SU-DHL-6 (cell line): Measurements from ENCODE around the gene COP1.

Experiments
- H2AFZ ChIP-seq: fragments of 200-600 bp; sonication (generic); 2 replicates; pipeline ENCODE4 v1.6.1; 2014; ENCODE audit warnings: low read depth, mild to moderate bottlenecking, moderate library complexity, mixed read lengths, antibody characterized with exemption, low read length; ENCODE audit not compliant: severe bottlenecking
- H3F3A ChIP-seq: fragments of 200-600 bp; shearing (Covaris generic); 2 replicates; pipeline ENCODE4 v1.6.0; 2016; ENCODE audit warnings: antibody characterized with exemption, mild to moderate bottlenecking; ENCODE audit not compliant: insufficient read depth
- H3K27ac ChIP-seq: fragments of 200-600 bp; sonication (generic); 2 replicates; pipeline ENCODE4 v1.5.1; 2016; ENCODE audit warnings: low read depth, mild to moderate bottlenecking, low read length, moderate library complexity, mixed read lengths
- H3K27me3 ChIP-seq: fragments of 200-600 bp; sonication (generic), shearing (Covaris generic); 2 replicates; pipeline ENCODE4 v1.6.0; 2014; ENCODE audit warnings: mild to moderate bottlenecking, low read length
- H3K36me3 ChIP-seq: fragments of 200-600 bp; sonication (generic); 2 replicates; pipeline ENCODE4 v1.6.1; 2014; ENCODE audit warnings: mild to moderate bottlenecking, low read length, mixed read lengths
- H3K4me2 ChIP-seq: fragments of 300-600, 200-600 bp; shearing (Covaris generic), sonication (generic); 2 replicates; pipeline ENCODE4 v1.6.0; 2014; ENCODE audit warnings: low read length, low read depth, mild to moderate bottlenecking; ENCODE audit not compliant: poor library complexity, severe bottlenecking
- H3K4me3 ChIP-seq: fragments of 200-600 bp; sonication (generic); 2 replicates; pipeline ENCODE4 v1.5.1; 2014; ENCODE audit warnings: antibody characterized with exemption, low read length, mild to moderate bottlenecking, mixed read lengths; ENCODE audit not compliant: insufficient read depth, poor library complexity, severe bottlenecking
- H3K79me2 ChIP-seq: fragments of 200-600 bp; sonication (generic); 2 replicates; pipeline ENCODE4 v1.6.1; 2014; ENCODE audit warnings: mild to moderate bottlenecking, low read length, moderate library complexity; ENCODE audit not compliant: insufficient read depth
- H3K9ac ChIP-seq: fragments of 200-600 bp; sonication (generic); 2 replicates; pipeline ENCODE4 v1.7.0; 2014; ENCODE audit warnings: mild to moderate bottlenecking, low read length
- H3K9me2 ChIP-seq: fragments of 200-600 bp; sonication (generic); replicated peaks from 2 replicates; pipeline ENCODE4 v1.6.1; 2014; ENCODE audit warnings: low read length; ENCODE audit not compliant: insufficient read depth
- H3K9me3 ChIP-seq: fragments of 200-600 bp; sonication (generic); 2 replicates; pipeline ENCODE4 v1.6.1; 2014; ENCODE audit warnings: low read length, mixed read lengths; ENCODE audit not compliant: insufficient read depth
- H4K20me1 ChIP-seq: fragments of 200-600 bp; sonication (generic); 2 replicates; pipeline ENCODE4 v1.6.1; 2014; ENCODE audit warnings: low read depth, mild to moderate bottlenecking, antibody characterized with exemption, low read length, moderate library complexity, mixed read lengths
- CTCF ChIP-seq: fragments of 200-600 bp; sonication (generic); IDR thresholded peaks from one replicate; pipeline ENCODE4 v1.5.1; 2017; ENCODE audit warnings: antibody characterized with exemption, mild to moderate bottlenecking, low read length, moderate library complexity; ENCODE audit not compliant: insufficient read depth, poor library complexity, severe bottlenecking
- EZH2phosphoT487 ChIP-seq: fragments of 200-600 bp; sonication (generic), shearing (Covaris generic); conservative IDR thresholded peaks from 2 replicates; pipeline ENCODE4 v1.6.1; 2018; ENCODE audit warnings: mild to moderate bottlenecking, antibody characterized with exemption, low read length, moderate library complexity, mixed read lengths

COP1 gene

DNA sequence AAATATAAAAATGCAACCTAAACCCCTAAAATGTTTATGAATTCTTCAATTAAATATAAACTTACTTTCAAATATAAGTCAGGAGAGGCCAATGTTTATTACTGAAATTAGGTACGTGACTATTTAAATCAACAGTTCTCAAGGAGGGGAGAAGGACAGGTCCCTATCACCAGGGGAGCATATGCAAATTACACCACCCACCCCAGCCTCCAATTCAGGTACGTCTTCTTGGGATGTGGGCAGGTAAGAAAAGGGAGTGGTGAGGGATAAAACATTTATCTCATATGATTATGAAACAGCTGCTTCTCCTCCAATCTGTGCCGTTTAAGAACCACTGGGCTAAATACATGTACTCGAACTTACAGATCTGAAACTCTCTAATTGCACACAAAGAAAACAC lies 3.4 kb downstream of the COP1 start:
- TF ChIP-seq CTCF (no peak), EZH2phosphoT487 (no peak)
- Histone ChIP-seq H2AFZ (no peak overlapping the region), H3K36me3 (peaks cover 4% of the 10 kb centered on the region), H3K9ac (peak overlapping the region; percentile 96; the same call in 1 of the 2 replicates), H3K27ac (peak overlapping the region; percentile 70), H3K27me3 (no peaks in the 10 kb centered on the region), H3K9me3 (no peaks in the 10 kb centered on the region), H3K9me2 (no peaks in the 10 kb centered on the region), H3K4me3 (peak overlapping the region; percentile 96), H3F3A (peaks cover 29% of the 10 kb centered on the region), H4K20me1 (peaks cover 23% of the 10 kb centered on the region), H3K79me2 (peaks cover 86% of the 10 kb centered on the region), H3K4me2 (peak overlapping the region; percentile 88)

GRCh38 chr1:176201568-176201967 lies 5.5 kb downstream of the COP1 start:
- Histone ChIP-seq H2AFZ (no peak overlapping the region), H3K79me2 (peaks cover 100% of the 10 kb centered on the region)

GRCh38 chr1:176199707-176200106 lies 7.4 kb downstream of the COP1 start:
- no peaks in the 10 kb centered on the region for H3K9me2 ChIP-seq
- H3K4me2 ChIP-seq: peak overlapping the region; percentile 55
- TF ChIP-seq CTCF: no peak
- TF ChIP-seq EZH2phosphoT487: no peak
- H3K27me3 ChIP-seq: no peaks in the 10 kb centered on the region
- peaks cover 29% of the 10 kb centered on the region for H3F3A ChIP-seq
- peak overlapping the region; percentile 68 for H3K27ac ChIP-seq
- peak overlapping the region; percentile 25 for H3K4me3 ChIP-seq
- H2AFZ ChIP-seq: no peak overlapping the region
- no peak overlapping the region for H3K9ac ChIP-seq
- peaks cover 22% of the 10 kb centered on the region for H4K20me1 ChIP-seq
- H3K36me3 ChIP-seq: peaks cover 4% of the 10 kb centered on the region
- no peaks in the 10 kb centered on the region for H3K9me3 ChIP-seq
- H3K79me2 ChIP-seq: peaks cover 100% of the 10 kb centered on the region

More at GRCh38 chr1:176201568-176201967, 5.5 kb downstream of the COP1 start:
- Histone ChIP-seq H3F3A (peaks cover 29% of the 10 kb centered on the region), H3K27ac (peak overlapping the region; percentile 68; the same call in 1 of the 2 replicates), H4K20me1 (peaks cover 30% of the 10 kb centered on the region), H3K36me3 (peaks cover 4% of the 10 kb centered on the region), H3K4me3 (no peak overlapping the region), H3K4me2 (peak overlapping the region; percentile 55), H3K9me3 (no peaks in the 10 kb centered on the region), H3K9me2 (no peaks in the 10 kb centered on the region), H3K9ac (no peak overlapping the region), H3K27me3 (no peaks in the 10 kb centered on the region)
- no peak for TF ChIP-seq EZH2phosphoT487
- TF ChIP-seq CTCF: no peak
